DOHH2 (cell line): ENCODE results near the gene MUC5B.

ENCODE experiments used
- CTCF ChIP-seq: fragments of 200-600 bp; sonication (generic); IDR thresholded peaks from one replicate; pipeline ENCODE4 v1.5.1; 2014; ENCODE audit warnings: antibody characterized with exemption, mild to moderate bottlenecking, low read depth, low read length; ENCODE audit not compliant: poor library complexity, severe bottlenecking
- EZH2phosphoT487 ChIP-seq: fragments of 200-600 bp; sonication (generic); IDR thresholded peaks from 2 replicates; pipeline ENCODE4 v1.6.1; 2017; ENCODE audit warnings: borderline replicate concordance, mild to moderate bottlenecking, antibody characterized with exemption, low read length, moderate library complexity, mixed read lengths

GRCh38 chr11:1292644-1293618 is 70.1 kb downstream of the MUC5B start:
- no peak for TF ChIP-seq CTCF
- TF ChIP-seq EZH2phosphoT487, result no peak
